Astrocyte (in vitro differentiated cells and primary cell): ENCODE measurements around the gene CCAR1. TPM values are rescaled to one million over a fixed set of nuclear protein-coding genes. Genes with fewer than 3 reads are reported as not detected.
"Not testable (repeated sequence)": the region's sequence is repeated elsewhere in the genome, so short reads cannot be mapped to it uniquely, and the experiment has no call there.

Experiments used
- DNase-seq: peaks from one replicate; pipeline ENCODE4 v3.0.0-alpha.2; 2010; ENCODE audit warnings: low read depth
- FAIRE-seq: peaks from 2 replicates; lab custom pipeline; 2011; peaks lifted over from hg19 to GRCh38; lab: Jason Lieb, UNC
- H2AFZ ChIP-seq: 2 replicates; pipeline ENCODE4 v1.6.0; 2012; ENCODE audit warnings: low read depth, low read length, inconsistent platforms
- H3K27ac ChIP-seq: 2 replicates; pipeline ENCODE4 v1.5.1; 2011; ENCODE audit warnings: low read depth, low read length, inconsistent platforms
- H3K27me3 ChIP-seq: 2 replicates; pipeline ENCODE4 v1.6.0; 2011; ENCODE audit warnings: low read length, inconsistent platforms; ENCODE audit not compliant: insufficient read depth
- H3K36me3 ChIP-seq: 2 replicates; pipeline ENCODE4 v1.5.1; 2011; ENCODE audit warnings: low read length, inconsistent platforms; ENCODE audit not compliant: insufficient read depth
- H3K4me1 ChIP-seq: 2 replicates; pipeline ENCODE4 v1.5.1; 2011; ENCODE audit warnings: low read length, inconsistent platforms; ENCODE audit not compliant: insufficient read depth
- H3K4me2 ChIP-seq: 2 replicates; pipeline ENCODE4 v1.6.0; 2012; ENCODE audit warnings: low read length, inconsistent platforms
- H3K4me3 ChIP-seq: 2 replicates; pipeline ENCODE4 v1.5.1; 2011; ENCODE audit warnings: low read depth, mild to moderate bottlenecking, low read length, inconsistent platforms; ENCODE audit not compliant: insufficient read depth
- H3K79me2 ChIP-seq: 2 replicates; pipeline ENCODE4 v1.6.0; 2012; ENCODE audit warnings: mild to moderate bottlenecking, low read length, inconsistent platforms; ENCODE audit not compliant: insufficient read depth
- H3K9ac ChIP-seq: 2 replicates; pipeline ENCODE4 v1.6.0; 2012; ENCODE audit warnings: mild to moderate bottlenecking, low read length, inconsistent platforms
- H3K9me3 ChIP-seq: 2 replicates; pipeline ENCODE4 v1.5.1; 2012; ENCODE audit warnings: low read depth, mild to moderate bottlenecking, low read length, inconsistent platforms; ENCODE audit not compliant: insufficient read depth
- H4K20me1 ChIP-seq: 2 replicates; pipeline ENCODE4 v1.6.0; 2012; ENCODE audit warnings: low read length, inconsistent platforms; ENCODE audit not compliant: insufficient read depth
- H3K27ac Mint-ChIP-seq: one replicate; pipeline ENCODE4 v1.8.0; 2021; ENCODE audit warnings: mild to moderate bottlenecking, mixed read lengths; ENCODE audit not compliant: unreplicated experiment
- H3K27me3 Mint-ChIP-seq: one replicate; pipeline ENCODE4 v1.8.0; 2021; ENCODE audit warnings: low read depth, mixed read lengths; ENCODE audit not compliant: unreplicated experiment
- H3K36me3 Mint-ChIP-seq: one replicate; pipeline ENCODE4 v1.8.0; 2021; ENCODE audit warnings: low read depth, mixed read lengths; ENCODE audit not compliant: unreplicated experiment
- H3K4me1 Mint-ChIP-seq: one replicate; pipeline ENCODE4 v1.8.0; 2021; ENCODE audit warnings: low read depth, mixed read lengths; ENCODE audit not compliant: unreplicated experiment
- H3K4me3 Mint-ChIP-seq: one replicate; pipeline ENCODE4 v1.8.0; 2021; ENCODE audit warnings: mild to moderate bottlenecking, moderate library complexity, mixed read lengths; ENCODE audit not compliant: unreplicated experiment
- H3K9me3 Mint-ChIP-seq: one replicate; pipeline ENCODE4 v1.8.0; 2021; ENCODE audit warnings: mild to moderate bottlenecking, mixed read lengths; ENCODE audit not compliant: unreplicated experiment
- CTCF ChIP-seq: IDR thresholded peaks from 2 replicates; pipeline ENCODE4 v1.5.1; 2011; ENCODE audit warnings: low read depth, mild to moderate bottlenecking, inconsistent platforms, low read length, moderate library complexity; ENCODE audit not compliant: insufficient read depth
- EZH2 ChIP-seq: IDR thresholded peaks from 2 replicates; pipeline ENCODE4 v1.6.1; 2012; ENCODE audit warnings: mild to moderate bottlenecking, low read length, inconsistent platforms; ENCODE audit not compliant: insufficient read depth
- total RNA-seq: library from RNA; stranded (reverse); gene quantifications from 2 replicates; pipeline ENCODE4 v1.2.1, GENCODE V29; 2021

Gene CCAR1
- total RNA-seq, 1 donor from 2014 or later: 72.8 TPM

GRCh38 chr10:68800211-68800610 is 79.2 kb downstream of the CCAR1 start:
- H3K79me2 ChIP-seq: no peaks in the 10 kb centered on the region
- H3K9me3 ChIP-seq: no peaks in the 10 kb centered on the region
- FAIRE-seq: no peak
- H3K27ac ChIP-seq: no peak overlapping the region
- TF ChIP-seq EZH2 (no peak), CTCF (no peak)
- Mint-ChIP-seq H3K27ac (no peak overlapping the region), H3K9me3 (no peaks in the 10 kb centered on the region), H3K4me3 (no peak overlapping the region), H3K4me1 (no peaks in the 10 kb centered on the region), H3K36me3 (peaks cover 4% of the 10 kb centered on the region), H3K27me3 (no peaks in the 10 kb centered on the region)
- no peaks in the 10 kb centered on the region for H3K4me1 ChIP-seq
- H3K9ac ChIP-seq: no peak overlapping the region
- no peak overlapping the region for H2AFZ ChIP-seq
- no peak overlapping the region for H3K4me3 ChIP-seq
- H3K4me2 ChIP-seq: no peak overlapping the region
- peaks cover 5% of the 10 kb centered on the region for H3K36me3 ChIP-seq
- no peaks in the 10 kb centered on the region for H3K27me3 ChIP-seq
- H4K20me1 ChIP-seq: peaks cover 20% of the 10 kb centered on the region
- DNase-seq: no peak

- Mint-ChIP-seq H3K27me3 (no peaks in the 10 kb centered on the region), H3K4me1 (no peaks in the 10 kb centered on the region), H3K27ac (no peak overlapping the region), H3K4me3 (no peak overlapping the region), H3K9me3 (no peaks in the 10 kb centered on the region), H3K36me3 (no peaks in the 10 kb centered on the region)
- Histone ChIP-seq H3K4me2 (no peak overlapping the region), H3K4me1 (no peaks in the 10 kb centered on the region), H3K79me2 (no peaks in the 10 kb centered on the region), H3K4me3 (no peak overlapping the region), H3K27me3 (no peaks in the 10 kb centered on the region), H2AFZ (no peak overlapping the region), H3K36me3 (no peaks in the 10 kb centered on the region), H4K20me1 (no peaks in the 10 kb centered on the region), H3K9ac (no peak overlapping the region), H3K9me3 (no peaks in the 10 kb centered on the region), H3K27ac (no peak overlapping the region)
- TF ChIP-seq EZH2: no peak
- no peak for TF ChIP-seq CTCF
- FAIRE-seq: no peak
- no peak for DNase-seq
Measured at GRCh38 chr10:68804692-68805091, 83.7 kb downstream of the CCAR1 start.

DNA sequence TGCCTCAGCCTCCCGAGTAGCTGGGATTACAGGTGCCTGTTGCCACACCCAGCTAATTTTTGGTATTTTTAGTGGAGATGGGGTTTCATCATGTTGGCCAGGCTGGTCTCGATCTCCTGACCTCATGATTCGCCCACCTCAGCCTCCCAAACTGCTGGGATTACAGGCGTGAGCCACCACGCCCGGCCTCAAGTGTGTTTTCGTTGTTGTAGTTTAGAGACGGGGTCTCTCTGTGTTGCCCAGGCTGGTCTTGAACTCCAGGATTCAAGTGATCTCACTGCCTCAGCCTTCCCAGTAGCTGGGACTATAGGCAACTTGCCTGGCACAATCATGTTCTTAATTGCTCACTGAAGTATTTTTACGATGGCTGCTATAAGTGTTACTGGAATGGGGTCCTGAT is 89.8 kb downstream of the CCAR1 start:
- not testable (repeated sequence) for H3K4me2 ChIP-seq, DNase-seq, H3K27me3 ChIP-seq, H3K4me1 Mint-ChIP-seq, H3K27ac ChIP-seq, H3K27ac Mint-ChIP-seq, H4K20me1 ChIP-seq, H3K27me3 Mint-ChIP-seq, H3K4me3 Mint-ChIP-seq, H3K4me1 ChIP-seq, H2AFZ ChIP-seq, H3K4me3 ChIP-seq, H3K9ac ChIP-seq, H3K79me2 ChIP-seq, H3K36me3 ChIP-seq, FAIRE-seq, H3K9me3 Mint-ChIP-seq, H3K36me3 Mint-ChIP-seq, H3K9me3 ChIP-seq
